PC-9 (cell line): Measurements from ENCODE around the gene MYO5B. TPM values are rescaled to one million over a fixed set of nuclear protein-coding genes. Genes with fewer than 3 reads are reported as not detected.

Experiments
- BruUV-seq: library from RNA; stranded (reverse); fragments of 400-500 nt; replicated peaks from 2 replicates; lab custom pipeline; 2021; lab: Mats Ljungman, UMichigan
- CTCF ChIA-PET: fragments of 300-600 bp; sonication (Branson Sonifier 250); formaldehyde crosslinking; loops from one replicate; lab custom pipeline; 2022; ENCODE audit warnings: antibody characterized with exemption; lab: Charles Lee
- POLR2A ChIA-PET: fragments of 300-600 bp; sonication (Branson Sonifier 250); formaldehyde crosslinking; loops from one replicate; lab custom pipeline; 2022; ENCODE audit warnings: antibody characterized with exemption; ENCODE audit not compliant: unreplicated experiment; lab: Charles Lee
- DNase-seq, 2 experiments: peaks; one replicate each; pipeline versions ENCODE4 v3.0.0 to v3.0.0-alpha.2; 2015 to 2022; ENCODE audit warnings: mixed read lengths in 1 of 2
- H2AFZ ChIP-seq: fragments of 200-600 bp; sonication (generic); 2 replicates; pipeline ENCODE4 v1.8.1; 2017; ENCODE audit warnings: antibody characterized with exemption
- H3F3A ChIP-seq: fragments of 200-600 bp; sonication (generic); 2 replicates; pipeline ENCODE4 v1.8.1; 2017; ENCODE audit warnings: antibody characterized with exemption, mild to moderate bottlenecking, low read depth; ENCODE audit not compliant: insufficient read depth
- H3K27ac ChIP-seq: fragments of 200-600 bp; sonication (generic); 2 replicates; pipeline ENCODE4 v1.6.1; 2016; ENCODE audit warnings: mixed run types
- H3K27me3 ChIP-seq: fragments of 200-600 bp; sonication (generic); 2 replicates; pipeline ENCODE4 v1.6.1; 2016; ENCODE audit warnings: low read depth, mixed run types; ENCODE audit not compliant: insufficient read depth
- H3K36me3 ChIP-seq: fragments of 200-600 bp; sonication (generic); 2 replicates; pipeline ENCODE4 v1.6.1; 2016; ENCODE audit warnings: low read depth, mixed run types
- H3K4me1 ChIP-seq: fragments of 200-600 bp; sonication (generic); replicated peaks from 2 replicates; pipeline ENCODE4 v1.6.1; 2016; ENCODE audit warnings: mixed run types; ENCODE audit not compliant: insufficient read depth
- H3K4me2 ChIP-seq: fragments of 200-600 bp; sonication (generic); 2 replicates; pipeline ENCODE4 v1.6.1; 2017; ENCODE audit warnings: mixed run types
- H3K4me3 ChIP-seq: fragments of 200-600 bp; sonication (generic); 2 replicates; pipeline ENCODE4 v1.6.1; 2016; ENCODE audit warnings: mixed run types
- H3K79me2 ChIP-seq: fragments of 200-600 bp; sonication (generic); 2 replicates; pipeline ENCODE4 v1.6.1; 2017; ENCODE audit warnings: low read depth, mixed run types
- H3K9me2 ChIP-seq: fragments of 200-600 bp; sonication (generic); 2 replicates; pipeline ENCODE4 v1.8.1; 2017; ENCODE audit warnings: mild to moderate bottlenecking; ENCODE audit not compliant: insufficient read depth
- H3K9me3 ChIP-seq: fragments of 200-600 bp; sonication (generic); 2 replicates; pipeline ENCODE4 v1.8.1; 2016; ENCODE audit warnings: low read depth; ENCODE audit not compliant: insufficient read depth
- H4K20me1 ChIP-seq: fragments of 200-600 bp; sonication (generic); 2 replicates; pipeline ENCODE4 v1.8.1; 2017; ENCODE audit not compliant: insufficient read depth
- EZH2 ChIP-seq: fragments of 200-600 bp; sonication (generic); IDR thresholded peaks from 2 replicates; pipeline ENCODE4 v1.8.0; 2017; ENCODE audit warnings: antibody characterized with exemption, low read depth
- intact Hi-C: fragments of 100-400 bp; cut with micrococcal nuclease; formaldehyde crosslinking; loops from one replicate; pipeline ENCODE4 v1.10.0; 2022; ENCODE audit not compliant: unreplicated experiment
- total RNA-seq: library from RNA; stranded (reverse); gene quantifications from 2 replicates; pipeline ENCODE4 v1.2.3, GENCODE V29; 2021
- TF ChIP-seq, protein P1 (sequence below): fragments of 200-600 bp; sonication (generic); conservative IDR thresholded peaks from 2 replicates; pipeline ENCODE4 v1.6.1; 2017; ENCODE audit warnings: mixed run types, antibody characterized with exemption, mild to moderate bottlenecking, moderate library complexity

Gene MYO5B
- total RNA-seq, 1 experiment from 2014 or later = 25.4 TPM

DNA sequence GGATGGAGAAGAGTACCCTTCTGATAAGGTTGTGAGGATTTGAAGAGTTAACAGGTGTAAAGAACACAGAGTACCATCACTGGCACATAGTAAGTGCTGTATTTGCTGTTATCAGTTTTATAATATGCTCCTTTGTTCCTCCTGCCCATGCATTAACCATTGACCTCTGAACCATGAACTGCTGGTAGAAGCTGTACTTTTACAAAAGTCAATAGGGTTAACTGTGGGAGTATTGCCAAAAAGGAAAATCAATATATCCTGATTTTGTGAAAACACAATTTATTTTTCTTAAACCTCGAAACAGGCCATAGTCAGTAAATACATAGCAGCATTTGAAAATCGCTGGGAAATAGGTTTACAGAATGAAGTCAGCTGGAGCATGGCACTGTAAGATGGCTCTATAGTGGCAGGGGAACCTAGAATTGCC lies 362.7 kb downstream of the MYO5B start:
- intact Hi-C loops = no loop called here
- Histone ChIP-seq H3K9me3 (peaks cover 3% of the 10 kb centered on the region; the same call in 1 of the 2 replicates), H4K20me1 (no peaks in the 10 kb centered on the region), H3K36me3 (peaks cover 7% of the 10 kb centered on the region), H3K4me3 (no peak overlapping the region), H3K4me1 (peaks cover 15% of the 10 kb centered on the region), H3F3A (peaks cover 13% of the 10 kb centered on the region; the same call in 1 of the 2 replicates), H3K27ac (no peak overlapping the region), H3K27me3 (no peaks in the 10 kb centered on the region), H3K79me2 (no peaks in the 10 kb centered on the region), H2AFZ (no peak overlapping the region), H3K4me2 (no peak overlapping the region), H3K9me2 (no peaks in the 10 kb centered on the region)
- no TSS peak for BruUV-seq
- TF ChIP-seq EZH2 = no peak
- TF ChIP-seq, protein P1, sequence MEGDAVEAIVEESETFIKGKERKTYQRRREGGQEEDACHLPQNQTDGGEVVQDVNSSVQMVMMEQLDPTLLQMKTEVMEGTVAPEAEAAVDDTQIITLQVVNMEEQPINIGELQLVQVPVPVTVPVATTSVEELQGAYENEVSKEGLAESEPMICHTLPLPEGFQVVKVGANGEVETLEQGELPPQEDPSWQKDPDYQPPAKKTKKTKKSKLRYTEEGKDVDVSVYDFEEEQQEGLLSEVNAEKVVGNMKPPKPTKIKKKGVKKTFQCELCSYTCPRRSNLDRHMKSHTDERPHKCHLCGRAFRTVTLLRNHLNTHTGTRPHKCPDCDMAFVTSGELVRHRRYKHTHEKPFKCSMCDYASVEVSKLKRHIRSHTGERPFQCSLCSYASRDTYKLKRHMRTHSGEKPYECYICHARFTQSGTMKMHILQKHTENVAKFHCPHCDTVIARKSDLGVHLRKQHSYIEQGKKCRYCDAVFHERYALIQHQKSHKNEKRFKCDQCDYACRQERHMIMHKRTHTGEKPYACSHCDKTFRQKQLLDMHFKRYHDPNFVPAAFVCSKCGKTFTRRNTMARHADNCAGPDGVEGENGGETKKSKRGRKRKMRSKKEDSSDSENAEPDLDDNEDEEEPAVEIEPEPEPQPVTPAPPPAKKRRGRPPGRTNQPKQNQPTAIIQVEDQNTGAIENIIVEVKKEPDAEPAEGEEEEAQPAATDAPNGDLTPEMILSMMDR = no peak
- ChIA-PET POLR2A (no interaction called here), CTCF (no interaction called here)
- no peak for DNase-seq

DNA sequence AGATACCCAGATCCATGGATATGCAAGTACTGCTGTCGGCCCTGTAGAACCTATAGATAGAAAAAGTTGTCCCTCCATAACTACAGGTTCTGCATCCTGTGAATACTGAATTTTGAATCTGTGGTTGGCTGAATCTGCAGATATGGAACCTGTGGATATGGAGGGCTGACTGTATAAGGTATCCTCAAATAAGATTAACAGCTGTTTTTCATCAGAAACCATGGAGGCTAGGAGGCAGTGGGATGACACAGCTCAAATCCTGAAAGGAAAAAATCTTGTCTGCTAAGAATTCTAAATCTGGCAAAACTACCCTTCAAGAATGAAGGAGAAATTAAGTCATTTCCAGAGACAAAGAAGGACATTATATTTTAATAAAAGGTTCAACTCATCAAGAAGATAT lies 367.0 kb downstream of the MYO5B start:
- Histone ChIP-seq H4K20me1 (no peaks in the 10 kb centered on the region), H2AFZ (no peak overlapping the region), H3K36me3 (peaks cover 8% of the 10 kb centered on the region), H3K9me3 (no peaks in the 10 kb centered on the region), H3K4me1 (no peaks in the 10 kb centered on the region), H3K27ac (no peak overlapping the region), H3K27me3 (no peaks in the 10 kb centered on the region), H3K4me2 (no peak overlapping the region), H3F3A (no peaks in the 10 kb centered on the region), H3K79me2 (no peaks in the 10 kb centered on the region), H3K4me3 (no peak overlapping the region), H3K9me2 (no peaks in the 10 kb centered on the region)
- ChIA-PET CTCF (no interaction called here), POLR2A (no interaction called here)
- BruUV-seq = no TSS peak
- intact Hi-C loops = no loop called here
- no peak for DNase-seq
- TF ChIP-seq, protein P1 = no peak
- no peak for TF ChIP-seq EZH2

DNA sequence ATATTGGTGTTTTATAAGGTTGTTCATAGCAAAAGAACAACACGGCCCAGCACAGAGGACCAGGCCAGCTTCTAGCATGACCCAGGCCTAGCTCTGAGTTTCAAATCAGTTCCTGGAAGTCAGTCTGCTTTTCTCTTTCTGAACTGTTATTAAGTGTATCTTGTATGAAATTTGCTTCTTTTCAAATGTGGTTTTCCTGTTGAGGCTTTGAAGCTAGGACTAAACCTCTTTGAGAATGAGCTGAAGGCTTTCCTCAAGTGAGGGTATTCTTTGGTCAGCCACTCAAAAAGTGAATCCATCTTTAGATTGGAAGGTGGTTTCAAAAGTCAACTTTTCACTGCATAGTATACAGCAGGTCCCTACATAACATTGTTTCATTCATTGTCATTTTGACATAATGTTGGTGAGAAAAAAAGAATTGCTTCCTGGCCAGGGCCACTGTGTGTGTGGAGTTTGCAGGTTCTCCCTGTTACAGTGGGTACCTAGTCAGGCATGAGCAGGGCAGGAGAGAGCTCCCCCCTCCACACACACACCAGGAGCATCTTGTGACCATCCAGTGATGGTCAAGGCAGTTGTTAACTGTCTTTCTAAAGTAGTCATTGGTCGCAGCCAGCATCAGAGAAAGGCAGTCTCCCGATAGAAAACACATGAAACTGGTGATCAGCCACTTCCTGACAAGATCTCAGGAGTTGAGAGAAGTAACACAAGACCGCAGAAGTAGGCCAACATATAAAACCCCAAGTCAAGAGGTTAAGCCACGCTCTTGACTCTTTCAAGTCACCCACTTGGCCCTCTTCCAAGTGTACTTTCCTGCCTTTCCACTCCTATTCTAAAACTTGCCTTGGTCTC lies 374.9 kb downstream of the MYO5B start:
- ChIA-PET CTCF (no interaction called here), POLR2A (no interaction called here)
- Histone ChIP-seq H2AFZ (no peak overlapping the region), H3K4me1 (no peaks in the 10 kb centered on the region), H3K27me3 (no peaks in the 10 kb centered on the region), H3K27ac (no peak overlapping the region), H4K20me1 (no peaks in the 10 kb centered on the region), H3K9me3 (no peaks in the 10 kb centered on the region), H3K79me2 (no peaks in the 10 kb centered on the region), H3K9me2 (no peaks in the 10 kb centered on the region), H3K36me3 (no peaks in the 10 kb centered on the region), H3K4me2 (no peak overlapping the region), H3F3A (no peaks in the 10 kb centered on the region), H3K4me3 (no peak overlapping the region)
- intact Hi-C loops = no loop called here
- no peak for DNase-seq
- BruUV-seq = no TSS peak
- no peak for TF ChIP-seq EZH2
- TF ChIP-seq, protein P1 = no peak
